Pancreas (tissue), 10 donors: Measurements from ENCODE around the gene CLN6. TPM values are rescaled to one million over a fixed set of nuclear protein-coding genes. Genes with fewer than 3 reads are reported as not detected.

ENCODE experiments used
- ATAC-seq, 4 donors: fragments of 200-7000 bp; cut with Tn5 transposase; one replicate each; pipeline versions ENCODE4 v1.8.0 to v1.9.1; 2020; ENCODE audit warnings: mild to moderate bottlenecking in 4 of 4, moderate library complexity in 4 of 4
- DNase-seq, 6 donors: peaks; one replicate each; pipeline ENCODE4 v3.0.0-alpha.2; 2020
- FAIRE-seq: peaks from 2 replicates; lab custom pipeline; 2012; peaks lifted over from hg19 to GRCh38; lab: Jason Lieb, UNC
- H3K27ac ChIP-seq, 4 donors: fragments of 200-600 bp; sonication (generic); 1 replicate in 3 of 4; 2 replicates in 1 of 4; pipeline versions ENCODE4 v1.5.0 to v1.8.0; 2020
- H3K27me3 ChIP-seq, 4 donors: fragments of 200-600 bp; one replicate each; pipeline ENCODE4 v1.8.0; 2021
- H3K36me3 ChIP-seq, 3 donors: fragments of 200-600 bp; sonication (generic) in 1 of 3; one replicate each; pipeline versions ENCODE4 v1.5.0 to v1.8.0; 2020 to 2021
- H3K4me1 ChIP-seq, 3 donors: fragments of 200-600 bp; one replicate each; pipeline ENCODE4 v1.8.0; 2021
- H3K4me3 ChIP-seq, 4 donors: fragments of 200-600 bp; sonication (generic) in 2 of 4; one replicate each; pipeline versions ENCODE4 v1.5.0 to v1.8.0; 2020 to 2021
- H3K9me3 ChIP-seq, 4 donors: fragments of 200-600 bp; one replicate each; pipeline ENCODE4 v1.8.0; 2021
- CTCF ChIP-seq, 4 donors: fragments of 200-600 bp; sonication (generic) in 3 of 4; IDR thresholded peaks; one replicate each; pipeline versions ENCODE4 v1.5.0 to v1.8.0; 2021; ENCODE audit warnings: antibody characterized with exemption in 4 of 4
- WGBS, 2 donors: extraction: QIAGEN DNeasy Blood & Tissue Kit; methylation state at CpG; one replicate each; pipeline ENCODE4 v1.1.7; 2013; 5-methylcytosine and 5-hydroxymethylcytosine counted together
- intact Hi-C, 3 donors: fragments of 100-400 bp; cut with DNase I; formaldehyde crosslinking; loops; one replicate each; pipeline versions ENCODE4 v1.11.1 to v1.14.2; 2022
- polyA plus RNA-seq, 2 donors: library from polyadenylated mRNA; stranded (reverse); fragments of 200-250 nt; gene quantifications; one replicate each; pipeline ENCODE4 v1.2.3, GENCODE V29; 2013
- total RNA-seq, 6 donors: library from RNA; stranded (reverse); fragmentation: NEBNext Ultra II Directional in 4 of 6; extraction: Animal tissue kit (Norgen Biotek cat#: 25700) in 4 of 6; gene quantifications; one replicate each; pipeline versions ENCODE4 v1.2.1 to v1.2.4, GENCODE V29; 2021 to 2023
- donor health status: healthy with polysubstance abuse.
- donor health status: DM: no; HTN: no; CAD: no; lungs with moderate emphysema.
- donor health status: DM: no; HTN: no; CAD: no.
- donor health status: control.
- donor health status: control.
- donor health status: Bipolar disorder and iron deficiency.
- donor health status: DM: yes; HTN: yes; CAD: no.
- donor health status: DM: no; HTN: no; CAD: no.
- donor health status: DM: no; HTN: no; CAD: no.
- donor health status: DM: yes; HTN: yes; CAD: no.

CLN6 gene
- total and polyA plus RNA-seq, 8 donors: 10.6 to 23.3 (median 13.6) TPM

- Histone ChIP-seq H3K36me3 (no peaks in the 10 kb centered on the region), H3K27me3 (no peaks in the 10 kb centered on the region), H3K4me3 (no peak overlapping the region), H3K4me1 (peaks cover 7 to 17% (median 7%) of the 10 kb centered on the region in 3 donors), H3K27ac (no peak overlapping the region), H3K9me3 (no peaks in the 10 kb centered on the region)
- ATAC-seq (no peak), FAIRE-seq (no peak), DNase-seq (no peak)
- 50 to 55% methylated on average over 3 of the region's 3 CpGs for WGBS, 2 donors
- TF ChIP-seq CTCF (IDR thresholded peaks at IDR 0.05): no peak
- intact Hi-C loops: no loop called here
These were observed 27.7 kb downstream of the CLN6 start for GRCh38 chr15:68201879-68202261.

GRCh38 chr15:68201153-68201878 is 28.2 kb downstream of the CLN6 start:
- intact Hi-C loops: no loop called here
- Histone ChIP-seq H3K4me3 (no peak overlapping the region), H3K9me3 (no peaks in the 10 kb centered on the region), H3K27ac (no peak overlapping the region), H3K36me3 (no peaks in the 10 kb centered on the region), H3K4me1 (peaks cover 7 to 17% (median 7%) of the 10 kb centered on the region in 3 donors), H3K27me3 (no peaks in the 10 kb centered on the region)
- 89 to 92% methylated on average over 7 of the region's 7 CpGs for WGBS, 2 donors
- DNase-seq (no peak), ATAC-seq (no peak), FAIRE-seq (no peak)
- TF ChIP-seq CTCF (IDR thresholded peaks at IDR 0.05): no peak

GRCh38 chr15:68200016-68200861 is 29.3 kb downstream of the CLN6 start:
- intact Hi-C loops: no loop called here
- no peaks in the 10 kb centered on the region for H3K27me3 ChIP-seq
- peaks cover 0 to 11% (median under 1%) of the 10 kb centered on the region in 3 donors for H3K4me1 ChIP-seq
- H3K36me3 ChIP-seq: no peaks in the 10 kb centered on the region
- no peaks in the 10 kb centered on the region for H3K9me3 ChIP-seq
- peak in 2 of 4 donors; percentile 6 to 11 for ATAC-seq
- DNase-seq: peak in 1 of 6 donors; percentile 62
- FAIRE-seq: no peak
- H3K27ac ChIP-seq: no peak overlapping the region
- 51 to 57% methylated on average over 16 of the region's 16 CpGs for WGBS, 2 donors
- no peak overlapping the region for H3K4me3 ChIP-seq
- TF ChIP-seq CTCF (IDR thresholded peaks at IDR 0.05): no peak

GRCh38 chr15:68199340-68199739 is 30.2 kb downstream of the CLN6 start:
- intact Hi-C loops: no loop called here
- DNase-seq: no peak

More at GRCh38 chr15:68199340-68199739, 30.2 kb downstream of the CLN6 start:
- Histone ChIP-seq H3K4me3 (no peak overlapping the region), H3K27ac (no peak overlapping the region), H3K4me1 (peaks cover 0 to 5% (median 0%) of the 10 kb centered on the region in 3 donors), H3K36me3 (no peaks in the 10 kb centered on the region), H3K9me3 (no peaks in the 10 kb centered on the region), H3K27me3 (no peaks in the 10 kb centered on the region)
- no peak for TF ChIP-seq CTCF (IDR thresholded peaks at IDR 0.05)
- ATAC-seq (peak in 1 of 4 donors; percentile 10), FAIRE-seq (no peak)
- WGBS, 2 donors: 39 to 47% methylated on average over 11 of the region's 11 CpGs
